Measurements from ENCODE around the gene KDM1B.
"Not testable (repeated sequence)": the region's sequence is repeated elsewhere in the genome, so short reads cannot be mapped to it uniquely, and the experiment has no call there.

The KDM1B gene

GRCh38 chr6:18216411-18216810 is 61.2 kb downstream of the KDM1B start:
- Histone ChIP-seq H3K4me1 (ENCODE audit: insufficient read depth, poor library complexity, severe bottlenecking) (peaks cover 5% of the 10 kb centered on the region), H3K4me3 (ENCODE audit: severe bottlenecking) (no peak overlapping the region), H3K27me3 (ENCODE audit: insufficient read depth, poor library complexity, severe bottlenecking) (no peaks in the 10 kb centered on the region), H3K27ac (ENCODE audit: poor library complexity, severe bottlenecking) (peak overlapping the region; percentile 46), H3K36me3 (ENCODE audit: low read depth) (peaks cover 16% of the 10 kb centered on the region), H3K9me3 (ENCODE audit: severe bottlenecking) (no peaks in the 10 kb centered on the region)
- TF ChIP-seq CTCF (IDR thresholded peaks at IDR 0.05; ENCODE audit: poor library complexity, severe bottlenecking) = no peak
- DNase-seq (ENCODE audit: low spot score) (no peak), ATAC-seq (ENCODE audit: low read depth) (peak; percentile 87)

- Histone ChIP-seq H3K27me3 (ENCODE audit: insufficient read depth, poor library complexity, severe bottlenecking) (no peaks in the 10 kb centered on the region), H3K4me1 (ENCODE audit: insufficient read depth, poor library complexity, severe bottlenecking) (peaks cover 5% of the 10 kb centered on the region), H3K36me3 (ENCODE audit: low read depth) (peaks cover 32% of the 10 kb centered on the region), H3K4me3 (ENCODE audit: severe bottlenecking) (no peak overlapping the region), H3K9me3 (ENCODE audit: severe bottlenecking) (no peaks in the 10 kb centered on the region), H3K27ac (ENCODE audit: poor library complexity, severe bottlenecking) (no peak overlapping the region)
- TF ChIP-seq CTCF (IDR thresholded peaks at IDR 0.05; ENCODE audit: poor library complexity, severe bottlenecking) = no peak
- ATAC-seq (ENCODE audit: low read depth) = no peak
- no peak for DNase-seq (ENCODE audit: low spot score)
Observed at GRCh38 chr6:18218233-18218632, 63.0 kb downstream of the KDM1B start.

- peaks cover 5% of the 10 kb centered on the region for H3K4me1 ChIP-seq (ENCODE audit: insufficient read depth, poor library complexity, severe bottlenecking)
- peaks cover 45% of the 10 kb centered on the region for H3K36me3 ChIP-seq (ENCODE audit: low read depth)
- no peaks in the 10 kb centered on the region for H3K9me3 ChIP-seq (ENCODE audit: severe bottlenecking)
- no peak for TF ChIP-seq CTCF (IDR thresholded peaks at IDR 0.05; ENCODE audit: poor library complexity, severe bottlenecking)
- ATAC-seq (ENCODE audit: low read depth) (no peak), DNase-seq (ENCODE audit: low spot score) (no peak)
- no peak overlapping the region for H3K27ac ChIP-seq (ENCODE audit: poor library complexity, severe bottlenecking)
- no peak overlapping the region for H3K4me3 ChIP-seq (ENCODE audit: severe bottlenecking)
- H3K27me3 ChIP-seq (ENCODE audit: insufficient read depth, poor library complexity, severe bottlenecking) = no peaks in the 10 kb centered on the region
Observed at GRCh38 chr6:18219591-18219990, 64.4 kb downstream of the KDM1B start.

GRCh38 chr6:18221288-18221615 is 66.0 kb downstream of the KDM1B start:
- no peak for TF ChIP-seq CTCF (IDR thresholded peaks at IDR 0.05; ENCODE audit: poor library complexity, severe bottlenecking)
- no peak for ATAC-seq (ENCODE audit: low read depth)

GRCh38 chr6:18226451-18227105 is 71.4 kb downstream of the KDM1B start:
- DNase-seq (ENCODE audit: low spot score); H3K27me3 ChIP-seq (ENCODE audit: insufficient read depth, poor library complexity, severe bottlenecking): not testable (repeated sequence)

More at GRCh38 chr6:18221288-18221615, 66.0 kb downstream of the KDM1B start:
- Histone ChIP-seq H3K9me3 (ENCODE audit: severe bottlenecking) (no peaks in the 10 kb centered on the region), H3K4me1 (ENCODE audit: insufficient read depth, poor library complexity, severe bottlenecking) (peaks cover 1% of the 10 kb centered on the region), H3K4me3 (ENCODE audit: severe bottlenecking) (no peak overlapping the region), H3K36me3 (ENCODE audit: low read depth) (peaks cover 62% of the 10 kb centered on the region), H3K27me3 (ENCODE audit: insufficient read depth, poor library complexity, severe bottlenecking) (no peaks in the 10 kb centered on the region), H3K27ac (ENCODE audit: poor library complexity, severe bottlenecking) (no peak overlapping the region)
- no peak for DNase-seq (ENCODE audit: low spot score)

GRCh38 chr6:18227166-18227565 is 71.9 kb downstream of the KDM1B start:
- H3K9me3 ChIP-seq (ENCODE audit: severe bottlenecking); ATAC-seq (ENCODE audit: low read depth); H3K4me3 ChIP-seq (ENCODE audit: severe bottlenecking); DNase-seq (ENCODE audit: low spot score); H3K27ac ChIP-seq (ENCODE audit: poor library complexity, severe bottlenecking); H3K27me3 ChIP-seq (ENCODE audit: insufficient read depth, poor library complexity, severe bottlenecking); H3K4me1 ChIP-seq (ENCODE audit: insufficient read depth, poor library complexity, severe bottlenecking): not testable (repeated sequence)
- H3K36me3 ChIP-seq (ENCODE audit: low read depth) = peaks cover 90% of the 10 kb centered on the region

More at GRCh38 chr6:18226451-18227105, 71.4 kb downstream of the KDM1B start:
- not testable (repeated sequence) for ATAC-seq (ENCODE audit: low read depth); H3K4me3 ChIP-seq (ENCODE audit: severe bottlenecking); H3K9me3 ChIP-seq (ENCODE audit: severe bottlenecking); H3K27ac ChIP-seq (ENCODE audit: poor library complexity, severe bottlenecking); H3K4me1 ChIP-seq (ENCODE audit: insufficient read depth, poor library complexity, severe bottlenecking)
- H3K36me3 ChIP-seq (ENCODE audit: low read depth) = peaks cover 90% of the 10 kb centered on the region

- not testable (repeated sequence) for ATAC-seq (ENCODE audit: low read depth); H3K4me3 ChIP-seq (ENCODE audit: severe bottlenecking); H3K9me3 ChIP-seq (ENCODE audit: severe bottlenecking); H3K4me1 ChIP-seq (ENCODE audit: insufficient read depth, poor library complexity, severe bottlenecking); H3K27me3 ChIP-seq (ENCODE audit: insufficient read depth, poor library complexity, severe bottlenecking); DNase-seq (ENCODE audit: low spot score); H3K27ac ChIP-seq (ENCODE audit: poor library complexity, severe bottlenecking)
- peaks cover 93% of the 10 kb centered on the region for H3K36me3 ChIP-seq (ENCODE audit: low read depth)
Observed at GRCh38 chr6:18228590-18228989, 73.4 kb downstream of the KDM1B start.

GRCh38 chr6:18231856-18232255 is 76.6 kb downstream of the KDM1B start:
- not testable (repeated sequence) for H3K4me3 ChIP-seq (ENCODE audit: severe bottlenecking); H3K9me3 ChIP-seq (ENCODE audit: severe bottlenecking); H3K27ac ChIP-seq (ENCODE audit: poor library complexity, severe bottlenecking); H3K27me3 ChIP-seq (ENCODE audit: insufficient read depth, poor library complexity, severe bottlenecking); H3K4me1 ChIP-seq (ENCODE audit: insufficient read depth, poor library complexity, severe bottlenecking); DNase-seq (ENCODE audit: low spot score); ATAC-seq (ENCODE audit: low read depth)
- H3K36me3 ChIP-seq (ENCODE audit: low read depth) = peaks cover 96% of the 10 kb centered on the region

All from RWPE2 (cell line).